Mesenchymal stem cell (in vitro differentiated cells and primary cell): ENCODE measurements around the gene PRTN3.
A peak's percentile ranks its signal among the peaks of the same experiment; 100 is the strongest.

ENCODE experiments used
- DNase-seq: peaks from one replicate; pipeline ENCODE4 v3.0.0-alpha.2; 2013
- H2AFZ ChIP-seq: one replicate; pipeline ENCODE4 v1.6.1; 2013; ENCODE audit warnings: low read depth, mild to moderate bottlenecking, control low read depth, inconsistent platforms, low read length, moderate library complexity
- H2AK5ac ChIP-seq: 2 replicates; pipeline ENCODE4 v1.6.1; 2013; ENCODE audit warnings: low read length, moderate library complexity, mild to moderate bottlenecking, inconsistent platforms; ENCODE audit not compliant: severe bottlenecking
- H2BK120ac ChIP-seq: one replicate; pipeline ENCODE4 v1.6.1; 2013; ENCODE audit warnings: low read depth, mild to moderate bottlenecking, inconsistent platforms, low read length, moderate library complexity
- H2BK12ac ChIP-seq, 2 experiments: one replicate each; pipeline ENCODE4 v1.6.1; 2013; ENCODE audit warnings: inconsistent platforms in 2 of 2, low read length in 2 of 2, mild to moderate bottlenecking in 2 of 2, moderate library complexity in 2 of 2, control low read depth in 1 of 2
- H2BK15ac ChIP-seq: one replicate; pipeline ENCODE4 v1.6.1; 2013; ENCODE audit warnings: mild to moderate bottlenecking, low read depth, inconsistent platforms; ENCODE audit not compliant: poor library complexity, severe bottlenecking
- H2BK5ac ChIP-seq: 2 replicates; pipeline ENCODE4 v1.6.1; 2013; ENCODE audit warnings: low read depth, mild to moderate bottlenecking, low read length, control low read depth, inconsistent platforms; ENCODE audit not compliant: poor library complexity, severe bottlenecking
- H3K14ac ChIP-seq, 2 experiments: one replicate each; pipeline ENCODE4 v1.6.1; 2013; ENCODE audit warnings: inconsistent platforms in 2 of 2, low read length in 2 of 2, control low read depth in 1 of 2, mild to moderate bottlenecking in 1 of 2, moderate library complexity in 1 of 2
- H3K18ac ChIP-seq, 2 experiments: one replicate each; pipeline ENCODE4 v1.6.1; 2013; ENCODE audit warnings: inconsistent platforms in 2 of 2, low read length in 2 of 2, control low read depth in 1 of 2, low read depth in 1 of 2, mild to moderate bottlenecking in 1 of 2
- H3K23ac ChIP-seq, 2 experiments: one replicate each; pipeline ENCODE4 v1.6.1; 2013; ENCODE audit warnings: inconsistent platforms in 2 of 2, low read length in 2 of 2, mild to moderate bottlenecking in 2 of 2, moderate library complexity in 2 of 2, control low read depth in 1 of 2
- H3K27ac ChIP-seq: 2 replicates; pipeline ENCODE4 v1.5.1; 2013; ENCODE audit warnings: mild to moderate bottlenecking, moderate library complexity, low read length, control low read depth, inconsistent platforms; ENCODE audit not compliant: poor library complexity, severe bottlenecking
- H3K27me3 ChIP-seq, 2 experiments: 2 replicates each; pipeline versions ENCODE4 v1.6.1 to v1.7.0; 2013; ENCODE audit warnings: low read length in 2 of 2, mild to moderate bottlenecking in 2 of 2, moderate library complexity in 2 of 2, control low read depth in 1 of 2, inconsistent platforms in 1 of 2; ENCODE audit not compliant: control insufficient read depth in 1 of 2, insufficient read depth in 1 of 2
- H3K36me3 ChIP-seq, 2 experiments: 2 replicates each; pipeline versions ENCODE4 v1.6.1 to v1.7.0; 2013; ENCODE audit warnings: low read length in 2 of 2, control low read depth in 1 of 2, inconsistent platforms in 1 of 2, low read depth in 1 of 2, mild to moderate bottlenecking in 1 of 2; ENCODE audit not compliant: insufficient read depth in 2 of 2, control insufficient read depth in 1 of 2
- H3K4ac ChIP-seq, 2 experiments: one replicate each; pipeline ENCODE4 v1.6.1; 2013; ENCODE audit warnings: inconsistent platforms in 2 of 2, low read length in 2 of 2, mild to moderate bottlenecking in 2 of 2, moderate library complexity in 2 of 2, control low read depth in 1 of 2, low read depth in 1 of 2
- H3K4me1 ChIP-seq: 2 replicates; pipeline ENCODE4 v1.6.1; 2013; ENCODE audit warnings: low read depth, low read length, control low read depth; ENCODE audit not compliant: control insufficient read depth, insufficient read depth
- H3K4me2 ChIP-seq: 2 replicates; pipeline ENCODE4 v1.6.1; 2013; ENCODE audit warnings: low read length, mild to moderate bottlenecking, inconsistent platforms; ENCODE audit not compliant: poor library complexity, severe bottlenecking
- H3K4me3 ChIP-seq, 2 experiments: 2 replicates each; pipeline versions ENCODE4 v1.5.1 to v1.7.0; 2013; ENCODE audit warnings: low read length in 2 of 2, mild to moderate bottlenecking in 2 of 2, control low read depth in 1 of 2, low read depth in 1 of 2; ENCODE audit not compliant: insufficient read depth in 1 of 2
- H3K79me1 ChIP-seq: replicated peaks from 2 replicates; pipeline ENCODE4 v1.6.1; 2013; ENCODE audit warnings: mild to moderate bottlenecking, control low read depth, low read length, inconsistent platforms; ENCODE audit not compliant: poor library complexity, severe bottlenecking
- H3K9ac ChIP-seq: 2 replicates; pipeline ENCODE4 v1.7.0; 2013; ENCODE audit warnings: mild to moderate bottlenecking, low read length, moderate library complexity
- H3K9me3 ChIP-seq: 2 replicates; pipeline ENCODE4 v1.7.0; 2013; ENCODE audit warnings: mild to moderate bottlenecking, low read length; ENCODE audit not compliant: control insufficient read depth
- H4K8ac ChIP-seq: one replicate; pipeline ENCODE4 v1.6.1; 2013; ENCODE audit warnings: inconsistent platforms, mild to moderate bottlenecking, low read length, moderate library complexity
- H4K91ac ChIP-seq: one replicate; pipeline ENCODE4 v1.6.1; 2013; ENCODE audit warnings: mild to moderate bottlenecking, low read length, inconsistent platforms
- WGBS: methylation state at CpG from one replicate; pipeline ENCODE4 v1.1.7; 2013; ENCODE audit warnings: mixed read lengths; 5-methylcytosine and 5-hydroxymethylcytosine counted together

The PRTN3 gene

DNA sequence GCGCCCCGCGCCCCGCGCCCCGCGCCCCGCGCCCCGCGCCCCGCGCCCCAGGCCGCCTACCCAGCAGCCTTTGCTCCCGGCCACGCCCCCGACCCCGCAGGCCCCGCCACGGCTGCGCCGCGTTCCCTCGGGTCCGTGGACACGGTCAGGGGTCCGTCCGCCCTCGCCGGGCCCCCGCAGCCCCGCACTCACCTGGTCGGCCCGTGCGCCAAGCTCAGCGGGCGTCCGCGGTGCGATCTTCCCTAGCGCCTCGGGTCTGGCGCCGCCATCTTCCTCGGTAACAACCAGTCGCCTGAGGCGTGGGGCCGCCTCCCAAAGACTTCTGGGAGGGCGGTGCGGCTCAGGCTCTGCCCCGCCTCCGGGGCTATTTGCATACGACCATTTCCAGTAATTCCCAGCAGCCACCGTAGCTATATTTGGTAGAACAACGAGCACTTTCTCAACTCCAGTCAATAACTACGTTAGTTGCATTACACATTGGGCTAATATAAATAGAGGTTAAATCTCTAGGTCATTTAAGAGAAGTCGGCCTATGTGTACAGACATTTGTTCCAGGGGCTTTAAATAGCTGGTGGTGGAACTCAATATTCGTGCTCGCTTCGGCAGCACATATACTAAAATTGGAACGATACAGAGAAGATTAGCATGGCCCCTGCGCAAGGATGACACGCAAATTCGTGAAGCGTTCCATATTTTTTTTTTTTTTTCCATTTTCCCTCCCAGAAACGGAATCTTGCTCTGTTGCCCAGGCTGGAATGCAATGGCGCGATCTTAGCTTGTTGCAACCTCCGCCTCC lies 52.3 kb downstream of the PRTN3 start, which contains the start of the genes MED16 and RNU6-9:
Gene MED16 (minus strand): TSS at position 294 of the 796 bp plus-strand sequence. CDS start 2,056 bp downstream, outside the sequence.
Gene RNU6-9 (plus strand): TSS at position 591 of the 796 bp plus-strand sequence.
- Histone ChIP-seq H2BK120ac (peak within 1 kb of the TSS; percentile 89), H2BK5ac (peak within 1 kb of the TSS; percentile 97), H2BK12ac (peak within 1 kb of the TSS in 1 of 2 experiments; percentile 15), H3K9ac (peak within 1 kb of the TSS; percentile 94), H2AFZ (peak within 1 kb of the TSS; percentile 94), H3K4me1 (peaks cover 6% of the 10 kb centered on the region), H3K4ac (peak within 1 kb of the TSS; percentile 95 to 96), H2BK15ac (peak within 1 kb of the TSS; percentile 98), H3K23ac (peak within 1 kb of the TSS in 1 of 2 experiments; percentile 85), H3K9me3 (no peaks in the 10 kb centered on the region), H4K8ac (peak within 1 kb of the TSS; percentile 100), H2AK5ac (peak within 1 kb of the TSS; percentile 78), H4K91ac (peak within 1 kb of the TSS; percentile 99), H3K4me3 (peak within 1 kb of the TSS; percentile 83 to 99), H3K27me3 (no peaks in the 10 kb centered on the region), H3K79me1 (peaks cover 31% of the 10 kb centered on the region), H3K14ac (peak within 1 kb of the TSS; percentile 83 to 99), H3K36me3 (peaks cover 34 to 53% of the 10 kb centered on the region in 2 experiments), H3K27ac (peak within 1 kb of the TSS; percentile 87), H3K4me2 (peak within 1 kb of the TSS; percentile 55), H3K18ac (peak within 1 kb of the TSS; percentile 97 to 100)
- DNase-seq: peak; percentile 94
- 1% methylated on average over 57 of the region's 69 CpGs for WGBS

GRCh38 chr19:896434-896833 lies 55.6 kb downstream of the PRTN3 start:
- Histone ChIP-seq H2AK5ac (no peak overlapping the region), H3K9ac (no peak overlapping the region), H3K27me3 (no peaks in the 10 kb centered on the region), H3K9me3 (no peaks in the 10 kb centered on the region), H3K18ac (no peak overlapping the region), H3K36me3 (peaks cover 26 to 55% of the 10 kb centered on the region in 2 experiments), H3K79me1 (peaks cover 29% of the 10 kb centered on the region), H2AFZ (no peak overlapping the region), H2BK15ac (no peak overlapping the region), H2BK5ac (no peak overlapping the region), H3K27ac (no peak overlapping the region), H3K23ac (no peak overlapping the region), H2BK120ac (no peak overlapping the region), H2BK12ac (no peak overlapping the region), H3K4me3 (no peak overlapping the region), H3K4me2 (no peak overlapping the region), H3K4ac (no peak overlapping the region), H3K14ac (no peak overlapping the region), H3K4me1 (peaks cover 14% of the 10 kb centered on the region), H4K8ac (no peak overlapping the region), H4K91ac (no peak overlapping the region)
- 98% methylated on average over 9 of the region's 10 CpGs for WGBS
- no peak for DNase-seq

DNA sequence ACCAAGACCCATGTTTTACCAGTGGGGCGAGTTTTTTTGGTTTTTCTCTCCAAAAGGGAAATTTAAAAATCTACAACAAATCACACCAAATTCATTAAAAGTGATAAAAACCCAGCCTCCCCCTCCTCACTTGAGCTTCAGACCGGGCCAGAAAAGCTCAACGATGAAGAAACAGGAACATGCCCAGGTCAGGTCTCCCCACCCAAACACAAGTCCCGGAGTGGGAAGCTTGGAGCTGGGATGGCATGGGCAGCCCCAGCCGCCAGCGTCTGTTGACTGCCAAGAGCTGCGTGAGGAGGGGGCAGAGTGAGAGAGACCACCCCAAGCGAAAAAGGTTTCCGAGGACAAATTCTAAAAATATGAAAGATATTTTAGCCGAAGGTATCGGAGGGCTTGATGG lies 56.2 kb downstream of the PRTN3 start:
- Histone ChIP-seq H3K36me3 (peaks cover 26 to 61% of the 10 kb centered on the region in 2 experiments), H2AFZ (no peak overlapping the region), H2AK5ac (no peak overlapping the region), H3K4me3 (no peak overlapping the region), H3K4me1 (peaks cover 14% of the 10 kb centered on the region), H3K27ac (no peak overlapping the region), H2BK12ac (no peak overlapping the region), H2BK120ac (no peak overlapping the region), H3K4me2 (no peak overlapping the region), H3K79me1 (peaks cover 33% of the 10 kb centered on the region), H3K27me3 (no peaks in the 10 kb centered on the region), H3K23ac (no peak overlapping the region), H3K9me3 (no peaks in the 10 kb centered on the region), H3K18ac (no peak overlapping the region), H2BK5ac (no peak overlapping the region), H2BK15ac (no peak overlapping the region), H4K8ac (no peak overlapping the region), H3K14ac (no peak overlapping the region), H3K4ac (no peak overlapping the region), H3K9ac (no peak overlapping the region), H4K91ac (no peak overlapping the region)
- no peak for DNase-seq
- 89% methylated on average over 11 of the region's 11 CpGs for WGBS

DNA sequence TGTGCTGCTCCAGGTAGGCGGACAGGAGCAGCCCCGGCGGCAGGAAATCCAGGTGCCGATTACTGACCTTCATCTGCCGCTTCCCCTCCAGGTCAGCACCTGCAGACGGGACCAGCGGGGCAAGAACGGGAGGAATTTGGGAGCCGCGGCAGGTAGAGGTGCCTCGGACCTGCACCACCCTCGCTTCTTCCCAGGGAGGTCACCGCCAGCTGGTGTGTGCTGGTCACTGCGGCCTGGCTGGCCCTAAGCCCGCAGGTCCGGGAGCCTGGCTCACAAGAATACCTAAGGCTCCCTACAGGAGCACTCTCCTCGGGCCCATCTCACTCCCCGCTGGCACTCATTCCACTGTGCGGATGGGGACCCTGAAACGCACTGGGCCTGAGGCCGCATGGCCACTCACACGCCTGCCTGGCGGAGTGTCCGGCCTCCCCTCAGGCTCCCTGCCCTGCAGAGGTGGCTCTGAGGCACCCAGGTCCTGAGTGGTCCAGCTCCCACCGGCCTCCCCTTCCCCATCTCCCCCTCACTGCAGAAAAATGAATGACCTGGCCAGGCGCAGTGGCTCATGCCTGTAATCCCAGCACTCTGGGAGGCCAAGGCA lies 56.7 kb downstream of the PRTN3 start:
- Histone ChIP-seq H3K4me1 (peaks cover 12% of the 10 kb centered on the region), H3K4ac (no peak overlapping the region), H2BK120ac (no peak overlapping the region), H3K4me3 (no peak overlapping the region), H3K18ac (no peak overlapping the region), H3K27me3 (no peaks in the 10 kb centered on the region), H4K91ac (no peak overlapping the region), H3K4me2 (no peak overlapping the region), H2AK5ac (no peak overlapping the region), H3K23ac (no peak overlapping the region), H3K36me3 (peaks cover 26 to 62% of the 10 kb centered on the region in 2 experiments), H3K14ac (no peak overlapping the region), H4K8ac (no peak overlapping the region), H3K9ac (no peak overlapping the region), H3K79me1 (peaks cover 31% of the 10 kb centered on the region), H3K27ac (no peak overlapping the region), H2BK15ac (no peak overlapping the region), H2BK5ac (no peak overlapping the region), H2BK12ac (no peak overlapping the region), H2AFZ (no peak overlapping the region), H3K9me3 (no peaks in the 10 kb centered on the region)
- 92% methylated on average over 24 of the region's 26 CpGs for WGBS
- DNase-seq: no peak
